Left ventricle myocardium superior (tissue), 1 donor: Measurements from ENCODE around the gene KIAA0040. TPM values are rescaled to one million over a fixed set of nuclear protein-coding genes. Genes with fewer than 3 reads are reported as not detected.

Experiments used
- ATAC-seq: fragments of 200-7000 bp; cut with Tn5 transposase; one replicate; pipeline ENCODE4 v1.9.1; 2020; ENCODE audit warnings: mild to moderate bottlenecking, moderate library complexity
- DNase-seq: peaks from one replicate; pipeline ENCODE4 v3.0.0-alpha.2; 2020
- intact Hi-C: fragments of 100-400 bp; cut with micrococcal nuclease; formaldehyde crosslinking; loops from one replicate; pipeline ENCODE4 v1.11.0; 2022
- total RNA-seq: library from RNA; stranded (reverse); fragmentation: NEBNext Ultra II Directional; extraction: Animal tissue kit (Norgen Biotek cat#: 25700); gene quantifications from one replicate; pipeline ENCODE4 v1.2.1, GENCODE V29; 2021
- donor health status: DM: no; HTN: yes; CAD: no; lungs with severe emphysema.

The KIAA0040 gene
- total RNA-seq, 1 donor from 2014 or later = 16.9 TPM

DNA sequence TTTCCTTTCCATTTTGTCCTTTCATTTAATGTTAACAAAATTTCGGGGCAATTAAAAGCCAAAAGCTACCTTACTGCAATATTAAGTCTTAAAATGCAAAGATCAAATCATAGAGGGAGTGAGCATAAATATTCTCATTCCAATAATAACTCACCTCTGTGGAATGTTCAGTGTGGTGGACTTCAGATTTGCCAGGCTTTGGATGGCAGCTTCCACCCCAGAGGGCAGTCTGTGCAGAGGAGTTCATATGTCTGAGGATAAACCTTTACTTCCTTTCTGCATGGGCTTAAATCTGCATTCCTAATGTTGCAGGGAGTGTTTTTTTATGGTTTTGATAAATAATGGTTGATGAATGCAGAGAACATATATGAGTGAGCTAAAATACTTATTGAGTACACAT lies 16.3 kb downstream of the KIAA0040 start:
- no peak for DNase-seq
- no peak for ATAC-seq
- intact Hi-C loops = no loop called here

DNA sequence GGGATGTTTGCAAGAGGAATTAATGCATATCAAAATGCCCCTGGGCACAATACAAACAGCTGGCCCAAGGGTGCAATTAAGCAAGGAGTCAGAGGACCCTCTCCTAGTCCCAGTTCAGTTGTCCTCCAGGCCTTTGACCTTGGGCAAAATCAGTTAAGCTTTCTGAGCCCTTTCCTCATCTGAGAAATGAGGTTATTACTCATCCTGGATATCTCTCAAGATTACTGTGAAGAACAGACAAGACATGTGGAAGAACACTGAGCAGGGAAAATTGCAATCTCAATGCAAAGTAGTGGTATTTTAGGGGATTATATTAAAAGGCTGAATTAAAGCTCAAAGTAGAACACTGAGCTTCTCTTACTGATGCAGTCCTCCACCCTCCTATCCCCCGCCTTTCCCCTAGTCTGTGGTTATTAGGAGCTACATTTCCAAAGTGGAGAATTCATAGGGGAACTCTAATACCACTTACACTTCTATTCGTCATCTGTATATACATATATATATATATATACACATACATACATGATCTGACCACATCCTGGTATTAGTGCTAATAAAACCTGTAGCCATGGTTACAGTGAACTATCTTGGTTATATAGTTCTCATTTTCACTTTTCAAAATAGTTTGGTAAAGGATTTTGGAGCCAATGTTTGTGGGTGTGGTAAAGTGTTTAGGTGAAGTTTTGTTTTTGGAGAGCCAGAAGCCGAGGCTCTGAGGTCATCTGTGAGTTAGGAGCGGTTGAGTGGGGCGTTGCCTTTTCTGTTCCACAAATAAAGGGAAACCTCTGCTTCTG lies 18.1 kb downstream of the KIAA0040 start:
- intact Hi-C loops = no loop called here
- DNase-seq (no peak), ATAC-seq (peak; percentile 34)

DNA sequence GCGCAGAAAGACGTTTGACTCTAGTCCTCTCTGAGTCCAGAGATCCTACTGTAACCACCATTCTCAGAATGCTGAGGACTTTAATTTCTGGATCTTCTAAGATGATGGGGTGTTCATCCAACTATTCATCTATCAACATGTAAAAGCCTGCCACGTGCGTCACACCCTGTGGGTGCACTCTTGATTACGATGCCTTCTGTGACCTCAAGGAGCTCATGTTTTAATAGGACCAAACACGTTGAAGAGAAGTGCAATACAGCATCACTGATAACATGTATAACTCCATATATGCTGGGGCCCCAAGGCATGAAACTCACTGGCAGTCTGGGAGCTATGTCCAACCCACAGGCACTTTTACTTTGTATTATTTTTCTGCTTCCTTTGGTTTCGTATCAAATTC lies 19.0 kb downstream of the KIAA0040 start:
- ATAC-seq (no peak), DNase-seq (no peak)
- intact Hi-C loops = no loop called here

DNA sequence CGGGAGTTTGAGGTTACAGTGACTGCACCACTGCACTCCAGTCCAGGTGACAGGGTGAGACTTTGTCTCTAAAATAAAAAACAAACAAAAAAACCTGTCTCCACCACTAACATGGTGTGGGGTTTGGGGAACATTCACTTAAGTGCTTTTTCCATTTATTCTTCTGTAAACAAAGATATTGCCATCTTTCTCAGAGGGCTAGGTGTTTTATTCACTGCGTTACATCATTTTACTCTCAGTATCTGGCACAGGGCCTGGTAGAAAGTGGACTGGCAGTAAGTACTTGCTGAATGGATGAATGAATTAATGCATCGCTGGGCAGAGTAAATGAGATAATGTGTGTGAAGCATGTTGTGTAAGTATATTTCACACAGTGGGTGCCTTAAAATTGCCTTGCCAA lies 20.1 kb downstream of the KIAA0040 start:
- DNase-seq (no peak), ATAC-seq (no peak)
- intact Hi-C loops = no loop called here

DNA sequence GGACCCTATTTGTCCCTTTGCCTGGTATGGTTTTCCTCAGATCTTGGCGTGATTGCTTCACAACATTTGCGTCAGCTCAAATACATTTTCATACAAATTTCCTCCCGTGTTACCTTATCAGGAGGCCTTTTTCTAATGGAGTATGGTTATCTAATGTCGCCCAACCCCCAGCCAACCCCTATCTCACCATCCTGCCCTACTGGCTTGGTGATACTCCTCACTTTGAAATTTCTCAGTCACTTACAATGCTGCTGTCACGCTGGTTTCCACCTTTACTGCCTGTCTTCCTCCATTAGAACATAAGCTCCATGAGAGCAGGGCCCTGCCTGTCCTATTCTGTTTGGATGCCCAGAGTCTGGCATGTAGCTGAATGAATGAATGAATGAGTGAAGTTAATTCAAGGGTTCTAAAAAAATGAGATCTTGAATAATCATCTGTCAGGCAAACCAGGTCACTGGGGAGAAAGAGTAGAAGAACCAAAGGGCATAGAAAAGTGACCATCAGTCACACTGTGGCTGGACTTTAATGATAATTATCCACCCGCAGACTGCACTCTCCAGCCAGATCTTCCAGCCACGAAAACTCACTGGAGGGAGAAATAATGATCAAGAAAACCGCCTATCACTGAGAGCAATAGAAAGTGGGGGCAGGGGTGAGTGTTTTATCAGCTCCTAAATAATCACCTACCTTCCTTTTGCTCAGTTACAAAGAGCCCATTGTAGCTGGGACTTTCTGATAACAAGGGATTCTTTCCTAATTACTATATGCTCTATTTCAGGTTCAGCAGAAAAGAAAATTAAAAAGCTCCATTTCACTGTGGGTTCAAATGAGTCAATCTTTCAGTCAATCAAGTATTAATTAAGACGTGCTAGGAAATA lies 21.3 kb downstream of the KIAA0040 start:
- ATAC-seq (no peak), DNase-seq (no peak)
- intact Hi-C loops = no loop called here

DNA sequence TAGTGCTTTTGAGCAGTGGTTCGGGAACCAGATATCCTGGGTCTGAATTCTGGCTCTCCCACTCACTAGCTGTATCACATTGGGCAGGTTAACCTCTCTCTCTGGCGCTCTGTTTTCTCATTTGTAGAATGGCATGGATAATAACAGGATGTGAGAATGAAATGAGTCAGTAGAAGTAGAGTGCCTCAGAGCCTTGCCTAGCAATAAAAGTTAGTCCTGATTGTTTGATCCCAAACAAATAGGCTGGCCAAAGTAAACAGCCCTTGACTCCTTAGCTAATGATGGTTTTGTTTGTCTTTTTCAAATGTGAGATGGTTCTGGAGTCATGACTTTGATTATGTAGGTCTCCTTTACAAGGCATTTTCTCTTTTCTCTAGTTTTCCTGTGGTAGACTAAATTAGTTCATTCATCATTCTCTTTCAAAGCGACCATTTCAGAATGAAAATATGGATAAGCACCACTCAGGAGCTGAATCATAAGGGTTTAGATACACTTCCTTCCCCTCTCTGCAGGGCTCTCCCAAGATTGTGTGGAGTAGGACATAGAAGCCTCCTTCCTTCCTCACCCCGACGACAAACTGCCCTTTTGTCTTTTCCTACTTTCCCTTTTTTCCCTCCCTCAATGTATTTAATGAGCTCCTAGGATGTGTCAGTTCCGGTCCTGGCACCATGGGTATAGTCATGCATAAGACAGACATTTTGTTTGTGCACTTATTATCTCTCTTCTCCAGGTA lies 23.1 kb downstream of the KIAA0040 start:
- no peak for ATAC-seq
- intact Hi-C loops = no loop called here
- DNase-seq = no peak

DNA sequence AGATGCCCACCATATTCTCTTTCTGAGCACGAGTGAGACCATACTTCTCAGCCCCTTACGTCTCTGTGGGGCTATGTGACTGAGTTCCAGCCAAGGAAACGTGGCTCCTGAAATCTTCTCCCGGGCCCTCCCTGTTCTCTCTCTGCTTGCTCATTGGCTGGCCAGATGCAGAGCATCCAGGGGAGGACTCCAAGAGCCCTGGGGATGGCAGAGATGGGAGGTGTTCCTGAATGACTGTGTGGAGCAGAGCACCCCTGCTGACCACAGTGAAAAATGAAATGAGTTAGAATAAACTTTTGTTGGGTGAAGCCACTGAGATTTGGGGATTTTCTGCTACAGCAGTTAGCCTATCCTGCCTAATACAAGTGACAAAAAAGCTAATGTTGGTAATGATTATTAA lies 23.8 kb downstream of the KIAA0040 start:
- no peak for DNase-seq
- no peak for ATAC-seq
- intact Hi-C loops = no loop called here

DNA sequence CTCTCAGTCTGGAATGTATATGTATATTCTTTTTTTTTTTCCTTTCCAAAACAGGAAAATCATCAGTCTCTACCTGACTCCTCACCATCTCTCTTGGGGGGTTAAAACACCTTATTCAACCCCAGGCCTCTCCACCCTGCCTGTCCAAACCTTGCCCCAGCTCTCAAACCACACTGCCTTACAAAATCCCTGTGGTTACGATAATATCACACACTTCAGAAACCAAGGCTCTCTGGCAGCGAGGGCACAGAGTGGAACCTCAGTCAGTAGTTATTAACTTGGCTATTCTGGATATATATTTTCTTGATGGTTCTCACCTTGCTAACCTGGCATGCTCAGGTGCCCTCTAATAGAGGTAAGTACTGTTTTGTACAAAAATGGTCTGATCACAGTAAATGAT lies 24.7 kb downstream of the KIAA0040 start:
- no peak for DNase-seq
- ATAC-seq = no peak
- intact Hi-C loops = no loop called here

DNA sequence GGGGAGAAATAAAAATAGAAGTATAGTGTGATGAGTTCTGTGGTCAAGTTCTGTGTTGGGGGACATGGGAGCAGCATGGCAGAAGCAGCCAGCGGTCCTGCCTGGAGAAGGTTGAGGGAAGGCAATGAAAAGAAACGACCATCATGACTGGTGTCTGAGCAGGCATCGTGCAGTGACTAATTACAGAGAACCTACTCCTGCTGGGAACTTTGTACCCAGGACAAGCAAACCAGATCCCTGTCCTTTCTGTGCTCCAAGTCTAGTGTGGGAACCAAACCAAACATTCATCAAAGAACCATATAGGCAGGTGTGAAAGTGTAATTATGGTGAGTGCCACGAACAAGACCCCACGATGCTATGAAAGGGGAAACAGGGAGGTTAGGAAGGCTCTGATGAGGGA lies 25.8 kb downstream of the KIAA0040 start:
- DNase-seq (no peak), ATAC-seq (no peak)
- intact Hi-C loops = no loop called here

DNA sequence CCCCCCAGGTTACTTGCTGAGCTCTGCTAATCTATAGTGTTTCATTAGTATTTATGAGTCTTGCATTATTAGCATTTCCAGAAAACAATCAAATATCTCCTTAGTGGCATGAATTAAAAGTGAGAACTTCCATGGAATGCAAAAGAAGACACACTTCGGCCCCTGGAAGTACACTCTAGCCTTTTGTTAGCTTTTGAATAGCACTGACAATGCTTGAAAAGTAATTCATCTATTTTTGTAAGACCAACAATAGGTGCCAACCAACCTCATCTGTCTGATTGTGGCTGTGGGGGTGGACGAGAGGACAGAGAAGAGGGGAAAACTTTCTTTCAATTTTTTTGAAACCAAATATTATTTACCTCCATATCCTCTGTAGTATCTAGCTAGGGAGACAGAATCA lies 27.8 kb downstream of the KIAA0040 start:
- ATAC-seq = no peak
- intact Hi-C loops = no loop called here
- no peak for DNase-seq

DNA sequence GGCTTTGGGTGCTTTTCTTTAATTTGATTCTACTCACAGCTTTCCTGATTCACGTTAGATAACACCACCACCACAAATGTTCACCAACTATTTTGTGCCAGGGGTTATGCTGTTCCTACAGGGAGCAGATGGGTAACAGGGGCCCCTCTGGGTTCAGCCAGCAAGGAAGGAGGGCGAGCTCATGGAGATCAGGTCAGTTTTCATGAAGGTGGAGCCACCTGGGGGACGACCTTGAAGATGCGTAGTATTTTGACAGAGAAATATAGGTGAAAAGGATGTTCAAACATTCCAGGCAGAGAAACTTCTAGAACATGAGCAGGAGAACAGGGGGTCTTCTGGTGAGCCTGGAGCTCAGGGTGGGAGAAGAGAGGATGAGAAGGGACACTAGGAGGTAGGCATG lies 28.9 kb downstream of the KIAA0040 start:
- ATAC-seq (no peak), DNase-seq (no peak)
- intact Hi-C loops = no loop called here

DNA sequence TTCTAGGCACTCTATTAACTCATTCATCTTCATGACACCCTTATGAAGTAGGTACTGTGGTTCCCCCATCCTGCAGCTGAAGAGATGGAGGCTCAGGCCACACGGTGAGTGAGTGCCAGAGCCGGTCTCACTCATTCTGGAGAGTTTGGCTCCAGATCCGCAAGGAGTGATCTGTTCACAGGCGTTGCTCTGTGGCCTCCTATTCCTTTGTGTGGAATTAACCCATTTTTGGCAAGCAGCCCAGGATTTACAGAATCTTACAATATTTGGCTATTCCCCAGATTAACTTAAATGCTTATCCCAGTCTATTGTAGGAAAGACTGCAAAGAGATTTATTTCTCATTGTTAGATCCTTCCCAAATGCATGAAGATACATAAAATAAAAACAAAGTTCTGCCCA lies 29.6 kb downstream of the KIAA0040 start:
- intact Hi-C loops = no loop called here
- ATAC-seq = no peak
- no peak for DNase-seq

DNA sequence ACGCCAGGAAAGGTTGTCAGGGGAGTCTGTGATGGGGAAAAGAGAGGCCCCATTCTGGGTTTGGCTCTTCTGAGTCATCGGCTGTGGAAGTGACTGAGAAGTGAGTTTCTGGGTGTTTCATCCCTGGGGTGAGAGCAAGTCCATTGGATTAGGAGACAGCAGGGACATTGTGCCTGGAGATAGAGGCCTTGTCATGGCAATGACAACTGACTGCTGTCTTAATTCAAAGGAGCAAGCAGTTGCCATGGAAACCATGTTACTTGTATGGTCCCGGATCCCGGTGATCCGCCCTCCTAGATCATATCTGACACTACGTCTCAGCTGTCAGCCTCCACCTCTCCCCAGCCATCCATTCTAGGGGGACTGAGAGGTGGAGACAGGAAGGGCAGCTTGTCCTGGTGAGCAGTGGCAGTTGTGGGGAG lies 34.4 kb downstream of the KIAA0040 start:
- ATAC-seq (no peak), DNase-seq (no peak)
- intact Hi-C loops = no loop called here

DNA sequence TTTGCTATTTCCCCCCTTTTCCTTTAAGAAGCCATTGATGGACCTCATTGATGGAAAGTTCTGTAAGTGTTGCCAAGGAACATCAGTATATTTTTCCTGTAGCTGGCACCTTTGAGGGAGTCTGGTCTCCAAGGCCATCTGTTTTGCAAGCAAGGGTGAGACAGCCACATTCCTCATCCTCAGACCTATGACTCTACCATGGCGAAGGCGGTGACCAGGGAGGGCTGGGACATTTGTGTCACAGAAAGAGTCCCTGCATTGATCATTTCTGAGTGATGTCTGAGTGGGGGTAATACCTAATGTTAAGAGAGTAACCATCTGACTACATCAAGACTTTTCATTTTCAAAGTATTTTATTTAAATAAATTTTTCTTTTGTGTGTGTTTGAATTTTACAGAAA lies 35.4 kb downstream of the KIAA0040 start:
- intact Hi-C loops = no loop called here
- DNase-seq = no peak
- ATAC-seq = no peak

DNA sequence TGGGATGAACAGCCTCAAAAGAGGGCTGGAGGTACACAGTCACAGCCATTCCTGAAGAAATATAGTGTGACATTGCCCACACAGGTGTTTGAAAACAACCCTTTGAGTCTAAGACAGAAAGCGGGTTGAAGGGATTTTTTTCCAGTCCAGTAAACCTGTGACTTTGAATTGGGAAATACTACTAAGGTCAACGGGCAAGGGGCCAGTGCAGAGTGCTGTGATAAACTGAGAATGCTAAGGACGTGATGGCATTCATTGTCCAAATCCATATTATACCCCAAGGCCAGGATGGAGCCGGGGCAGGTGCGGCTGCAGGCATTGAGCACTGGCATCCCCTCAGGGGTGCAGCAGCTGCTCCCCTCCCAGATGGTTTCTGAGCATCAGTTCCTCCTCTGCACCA lies 36.6 kb downstream of the KIAA0040 start:
- DNase-seq = no peak
- ATAC-seq = peak; percentile 13
- intact Hi-C loops = loop anchor here (2.0 kb wide), 1 partner anchor 163 kb away; no protein-coding TSS in a partner anchor

DNA sequence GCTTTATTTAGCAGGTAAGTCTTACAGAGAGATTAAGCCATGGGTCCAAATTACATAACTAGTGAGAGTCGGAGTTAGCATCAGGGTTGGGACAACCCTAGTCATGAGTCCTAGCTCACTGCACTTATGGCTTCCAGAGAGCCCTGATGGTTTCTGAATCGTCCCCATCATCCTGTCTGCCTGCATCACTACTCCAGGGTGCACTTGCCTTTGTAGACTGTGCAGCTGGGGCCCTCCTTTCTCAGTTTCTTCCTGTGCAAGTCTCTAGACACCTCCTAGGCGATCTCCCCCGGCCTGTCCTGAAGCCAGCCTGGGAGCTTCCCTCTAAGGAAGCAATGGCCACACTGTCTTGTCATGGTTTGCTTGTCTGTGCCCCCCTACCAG lies 37.1 kb downstream of the KIAA0040 start:
- intact Hi-C loops = loop anchor here (2.0 kb wide), 1 partner anchor 163 kb away; no protein-coding TSS in a partner anchor
- DNase-seq (no peak), ATAC-seq (peak; percentile 15)

DNA sequence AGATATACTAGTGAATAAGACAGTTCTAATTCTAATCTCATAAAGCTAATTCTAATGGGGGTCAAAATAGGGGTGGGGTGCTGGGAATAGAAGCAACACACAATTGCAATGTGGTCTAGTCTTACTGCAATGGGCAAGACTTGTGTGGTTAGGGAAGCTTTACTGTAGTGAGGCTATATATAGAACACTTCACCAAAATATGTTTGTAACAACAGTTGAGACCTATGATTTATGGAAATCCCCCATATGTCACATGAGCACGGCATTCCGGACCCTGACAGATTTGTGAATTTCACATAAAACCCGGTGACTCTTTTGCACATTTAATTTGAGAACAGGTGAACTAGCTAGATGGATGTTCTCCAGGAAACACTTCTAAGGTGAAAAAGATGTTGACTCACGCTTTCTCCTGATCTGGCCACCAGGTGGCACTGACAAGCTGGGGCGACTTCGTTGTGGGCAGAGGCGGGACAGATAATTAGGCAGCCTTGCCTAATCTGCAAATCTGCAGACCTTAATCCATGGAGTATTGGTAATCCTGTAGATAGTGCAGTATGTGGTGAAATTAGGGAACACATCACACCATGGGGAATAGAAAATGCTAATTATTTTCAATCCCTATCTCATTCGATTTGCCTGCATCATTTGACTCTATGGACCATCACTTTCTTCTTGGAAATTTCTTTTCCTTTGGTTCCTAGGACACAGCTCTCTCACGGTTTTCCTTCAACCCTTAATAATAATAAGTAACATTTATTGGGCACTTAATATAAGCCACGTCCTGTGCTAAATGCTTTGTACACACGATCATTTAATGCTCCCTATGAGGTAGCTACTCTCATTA lies 37.7 kb downstream of the KIAA0040 start:
- DNase-seq (peak; percentile 83), ATAC-seq (peak; percentile 63)
- intact Hi-C loops = loop anchor here (2.0 kb wide), 1 partner anchor 164 kb away; no protein-coding TSS in a partner anchor

DNA sequence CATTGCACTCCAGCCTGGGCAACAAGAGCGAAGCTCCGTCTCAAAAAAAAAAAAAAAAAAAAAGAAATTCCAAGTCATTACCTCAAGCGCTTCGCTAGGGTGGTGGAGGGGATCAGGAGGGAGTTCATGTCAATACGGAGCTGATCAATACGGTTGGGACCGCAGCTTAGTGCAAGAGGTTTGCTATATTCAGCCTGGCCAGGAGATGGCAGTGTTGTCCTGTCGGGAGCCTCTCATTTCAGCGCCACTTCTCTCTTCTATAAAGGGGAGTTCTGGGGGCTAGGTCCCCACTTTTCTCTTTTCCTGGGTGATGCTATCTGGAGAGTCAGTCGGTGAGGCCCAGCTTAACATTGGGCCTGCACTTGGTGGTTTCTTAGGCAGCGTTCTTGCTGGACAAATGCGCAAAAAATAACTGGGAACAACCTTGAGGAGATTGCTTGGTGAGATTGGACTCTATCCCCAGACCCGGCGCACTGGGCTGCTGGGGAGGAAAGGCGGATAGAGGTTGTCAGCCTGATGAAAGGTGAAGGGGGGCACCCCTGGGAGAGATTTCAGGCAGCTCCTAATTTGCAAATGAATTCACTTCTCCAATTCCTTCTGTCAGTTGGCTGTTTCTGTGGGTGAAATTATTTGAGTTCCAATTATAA lies 40.4 kb downstream of the KIAA0040 start:
- ATAC-seq (peak; percentile 65), DNase-seq (peak; percentile 42)
- intact Hi-C loops = no loop called here
